ENCODE data around the gene UGT1A9. TPM values are rescaled to one million over a fixed set of nuclear protein-coding genes. Genes with fewer than 3 reads are reported as not detected.

The UGT1A9 gene
- total RNA-seq, 4 donors from 2014 or later = not detected

DNA sequence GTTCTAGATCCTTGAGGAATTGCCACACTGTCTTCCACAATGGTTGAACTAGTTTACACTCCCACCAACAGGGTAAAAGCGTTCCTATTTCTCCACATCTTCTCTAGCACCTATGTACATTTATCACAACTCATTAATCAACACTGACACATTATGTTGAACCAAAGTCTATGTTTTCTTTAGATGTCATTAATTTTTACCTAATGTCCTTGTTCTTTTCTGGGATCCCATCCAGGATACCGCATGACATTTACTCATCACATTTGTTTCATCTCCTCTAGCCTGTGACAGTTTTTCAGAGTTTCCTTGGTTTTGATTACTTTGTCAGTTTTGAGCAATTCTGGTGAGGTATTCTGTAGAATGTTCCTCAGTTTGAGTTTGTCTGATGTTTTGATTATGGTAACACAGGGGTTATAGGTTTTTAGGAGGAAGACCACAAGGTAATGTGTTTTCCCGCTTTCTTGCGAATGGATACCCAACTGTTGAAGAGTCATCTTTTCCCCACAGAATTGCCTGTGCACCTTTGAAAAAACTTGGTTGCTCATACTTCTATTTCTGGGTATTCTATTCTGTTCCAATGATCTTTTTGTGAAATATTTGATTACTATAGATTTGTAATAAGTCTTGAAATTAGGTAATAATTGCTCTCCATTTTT lies 3.0 kb upstream of the UGT1A9 start:
- H3K9me3 ChIP-seq = peaks cover 0 to 9% (median 0%) of the 10 kb centered on the region in 4 donors
- H3K27ac ChIP-seq (replicated peaks in 1 of 4) = no peak overlapping the region
- H3K36me3 ChIP-seq = no peaks in the 10 kb centered on the region
- H3K4me3 ChIP-seq = no peak overlapping the region
- TF ChIP-seq POLR2A (IDR thresholded peaks at IDR 0.05; ENCODE audit: low read depth) (no peak), EP300 (IDR thresholded peaks at IDR 0.05) (no peak), POLR2AphosphoS5 (IDR thresholded peaks at IDR 0.05) (no peak)
- TF ChIP-seq, protein P1, sequence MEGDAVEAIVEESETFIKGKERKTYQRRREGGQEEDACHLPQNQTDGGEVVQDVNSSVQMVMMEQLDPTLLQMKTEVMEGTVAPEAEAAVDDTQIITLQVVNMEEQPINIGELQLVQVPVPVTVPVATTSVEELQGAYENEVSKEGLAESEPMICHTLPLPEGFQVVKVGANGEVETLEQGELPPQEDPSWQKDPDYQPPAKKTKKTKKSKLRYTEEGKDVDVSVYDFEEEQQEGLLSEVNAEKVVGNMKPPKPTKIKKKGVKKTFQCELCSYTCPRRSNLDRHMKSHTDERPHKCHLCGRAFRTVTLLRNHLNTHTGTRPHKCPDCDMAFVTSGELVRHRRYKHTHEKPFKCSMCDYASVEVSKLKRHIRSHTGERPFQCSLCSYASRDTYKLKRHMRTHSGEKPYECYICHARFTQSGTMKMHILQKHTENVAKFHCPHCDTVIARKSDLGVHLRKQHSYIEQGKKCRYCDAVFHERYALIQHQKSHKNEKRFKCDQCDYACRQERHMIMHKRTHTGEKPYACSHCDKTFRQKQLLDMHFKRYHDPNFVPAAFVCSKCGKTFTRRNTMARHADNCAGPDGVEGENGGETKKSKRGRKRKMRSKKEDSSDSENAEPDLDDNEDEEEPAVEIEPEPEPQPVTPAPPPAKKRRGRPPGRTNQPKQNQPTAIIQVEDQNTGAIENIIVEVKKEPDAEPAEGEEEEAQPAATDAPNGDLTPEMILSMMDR (IDR thresholded peaks at IDR 0.05) = no peak
- H3K27me3 ChIP-seq = no peaks in the 10 kb centered on the region
- no peaks in the 10 kb centered on the region for H3K4me1 ChIP-seq
- DNase-seq (ENCODE audit: extremely low spot score) = no peak
- 84% methylated on average over 4 of the region's 4 CpGs for WGBS
- intact Hi-C loops (cut with DNase I) = no loop called here

DNA sequence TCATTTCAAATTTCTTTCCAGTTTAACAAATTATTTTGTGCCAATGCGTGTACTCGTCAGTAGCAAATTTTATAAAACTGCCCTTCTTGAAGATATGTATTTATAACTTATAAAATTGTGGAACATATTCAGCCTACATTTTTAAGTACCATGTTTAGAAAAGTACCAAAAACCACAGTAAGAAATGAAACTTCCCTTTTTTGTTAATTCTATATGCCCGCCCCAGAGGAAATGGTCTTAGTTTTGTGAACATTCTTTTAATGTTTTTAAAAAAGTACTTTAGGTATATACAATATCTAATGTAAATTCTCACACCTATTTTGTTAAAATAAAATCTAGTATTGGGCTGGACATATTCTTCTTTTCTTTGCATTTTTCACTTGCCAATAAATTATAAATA lies 1.2 kb downstream of the UGT1A9 start:
- TF ChIP-seq EP300 (IDR thresholded peaks at IDR 0.05) (no peak), POLR2AphosphoS5 (IDR thresholded peaks at IDR 0.05) (no peak), POLR2A (IDR thresholded peaks at IDR 0.05; ENCODE audit: low read depth) (no peak)
- TF ChIP-seq, protein P1 (IDR thresholded peaks at IDR 0.05) = no peak
- DNase-seq (ENCODE audit: extremely low spot score) = no peak
- WGBS = 88% methylated on average over 3 of the region's 3 CpGs
- no peaks in the 10 kb centered on the region for H3K4me1 ChIP-seq
- intact Hi-C loops (cut with DNase I) = no loop called here
- no peaks in the 10 kb centered on the region for H3K9me3 ChIP-seq
- no peak overlapping the region for H3K4me3 ChIP-seq
- H3K27me3 ChIP-seq = no peaks in the 10 kb centered on the region
- no peak overlapping the region for H3K27ac ChIP-seq (replicated peaks in 1 of 4)
- no peaks in the 10 kb centered on the region for H3K36me3 ChIP-seq

DNA sequence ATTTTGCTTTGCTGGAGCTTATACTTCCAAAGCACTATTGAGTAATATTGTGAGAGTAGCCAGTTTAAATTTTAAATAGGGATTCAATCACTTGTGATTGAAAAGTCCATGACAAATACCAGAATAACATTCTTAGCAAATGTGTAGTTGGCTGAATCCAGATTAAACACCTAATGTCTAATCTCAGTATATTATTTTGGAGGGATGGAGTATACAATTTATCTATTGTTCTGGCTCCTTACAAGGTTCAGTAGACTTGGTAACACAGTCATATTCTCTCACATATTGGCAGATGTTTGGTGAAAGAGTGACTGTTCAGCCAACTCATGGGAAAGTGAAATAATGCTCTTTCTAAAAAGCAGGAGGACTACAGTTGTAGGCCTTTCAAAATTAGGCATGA lies 2.2 kb downstream of the UGT1A9 start:
- H3K27ac ChIP-seq (replicated peaks in 1 of 4) = no peak overlapping the region
- no peak overlapping the region for H3K4me3 ChIP-seq
- intact Hi-C loops (cut with DNase I) = no loop called here
- TF ChIP-seq, protein P1 (IDR thresholded peaks at IDR 0.05) = no peak
- TF ChIP-seq EP300 (IDR thresholded peaks at IDR 0.05) (no peak), POLR2A (IDR thresholded peaks at IDR 0.05; ENCODE audit: low read depth) (no peak), POLR2AphosphoS5 (IDR thresholded peaks at IDR 0.05) (no peak)
- H3K27me3 ChIP-seq = no peaks in the 10 kb centered on the region
- H3K4me1 ChIP-seq = no peaks in the 10 kb centered on the region
- no peaks in the 10 kb centered on the region for H3K36me3 ChIP-seq
- no peaks in the 10 kb centered on the region for H3K9me3 ChIP-seq
- DNase-seq (ENCODE audit: extremely low spot score) = no peak

DNA sequence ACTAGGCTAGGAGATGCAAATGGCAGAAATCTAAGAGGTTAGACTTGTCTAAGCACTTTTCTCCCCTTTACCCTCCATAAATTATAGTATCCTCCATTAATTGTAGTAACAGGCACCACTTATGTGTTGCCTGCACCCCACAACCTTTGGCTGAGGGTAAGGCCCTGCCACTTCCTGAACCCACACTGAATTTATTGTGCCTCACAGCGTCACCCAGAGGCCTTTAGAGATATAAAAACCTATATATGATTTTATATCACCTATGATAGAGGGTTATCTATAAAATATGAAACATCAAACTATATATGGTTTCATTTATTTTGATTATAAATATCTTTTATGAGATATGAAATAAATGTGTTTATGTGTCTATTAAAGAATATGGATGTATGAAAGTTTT lies 2.6 kb downstream of the UGT1A9 start:
- H3K9me3 ChIP-seq = no peaks in the 10 kb centered on the region
- WGBS = 53% methylated on average over 1 of the region's 1 CpG

More for the DNA sequence above, 2.6 kb downstream of the UGT1A9 start:
- DNase-seq (ENCODE audit: extremely low spot score) = no peak
- Histone ChIP-seq H3K36me3 (no peaks in the 10 kb centered on the region), H3K27me3 (no peaks in the 10 kb centered on the region), H3K4me1 (no peaks in the 10 kb centered on the region), H3K4me3 (no peak overlapping the region), H3K27ac (replicated peaks in 1 of 4) (no peak overlapping the region)
- TF ChIP-seq POLR2AphosphoS5 (IDR thresholded peaks at IDR 0.05) (no peak), EP300 (IDR thresholded peaks at IDR 0.05) (no peak), POLR2A (IDR thresholded peaks at IDR 0.05; ENCODE audit: low read depth) (no peak)
- TF ChIP-seq, protein P1 (IDR thresholded peaks at IDR 0.05) = no peak
- intact Hi-C loops (cut with DNase I) = no loop called here

Measured in esophagus muscularis mucosa (tissue), 4 donors.